Stimulated activated CD4-positive, alpha-beta T cell treated with anti-CD3 and anti-CD28 coated beads, Interleukin-15, amount 100 ng/mL, for 24 hours (primary cell): ENCODE measurements around the gene SHISAL1.

Source experiments
- DNase-seq: peaks from one replicate; pipeline ENCODE4 v3.0.0-alpha.2; 2020

The SHISAL1 gene

GRCh38 chr22:44341431-44342346 lies 28.9 kb upstream of the SHISAL1 start:
- no peak for DNase-seq

- DNase-seq: no peak
Measured at GRCh38 chr22:44340271-44341239, 27.8 kb upstream of the SHISAL1 start.

- DNase-seq: no peak
Measured at GRCh38 chr22:44338906-44339305, 26.2 kb upstream of the SHISAL1 start.

- no peak for DNase-seq
Measured at GRCh38 chr22:44338177-44338810, 25.5 kb upstream of the SHISAL1 start.

GRCh38 chr22:44337678-44338004 lies 24.9 kb upstream of the SHISAL1 start:
- DNase-seq: peak; percentile 33

- DNase-seq: no peak
Measured at GRCh38 chr22:44336962-44337677, 24.4 kb upstream of the SHISAL1 start.

GRCh38 chr22:44335903-44336803 lies 23.4 kb upstream of the SHISAL1 start:
- DNase-seq: no peak

GRCh38 chr22:44335066-44335839 lies 22.5 kb upstream of the SHISAL1 start:
- no peak for DNase-seq

GRCh38 chr22:44333847-44334635 lies 21.3 kb upstream of the SHISAL1 start:
- DNase-seq: no peak

GRCh38 chr22:44332946-44333345 lies 20.2 kb upstream of the SHISAL1 start:
- DNase-seq: no peak

GRCh38 chr22:44331881-44332714 lies 19.3 kb upstream of the SHISAL1 start:
- DNase-seq: no peak

- DNase-seq: no peak
Measured at GRCh38 chr22:44330744-44331660, 18.3 kb upstream of the SHISAL1 start.

GRCh38 chr22:44330188-44330743 lies 17.5 kb upstream of the SHISAL1 start:
- DNase-seq: no peak

- DNase-seq: peak; percentile 44
Measured at GRCh38 chr22:44329179-44329796, 16.5 kb upstream of the SHISAL1 start.

GRCh38 chr22:44328762-44329161 lies 16.0 kb upstream of the SHISAL1 start:
- no peak for DNase-seq

- DNase-seq: no peak
Measured at GRCh38 chr22:44328326-44328725, 15.6 kb upstream of the SHISAL1 start.

- DNase-seq: no peak
Measured at GRCh38 chr22:44326491-44326885, 13.7 kb upstream of the SHISAL1 start.
